Astrocyte of the hippocampus (primary cell): ENCODE data around the gene SRGAP2.
A peak's percentile ranks its signal among the peaks of the same experiment; 100 is the strongest.
"Not testable (repeated sequence)": the region's sequence is repeated elsewhere in the genome, so short reads cannot be mapped to it uniquely, and the experiment has no call there.

Source experiments
- DNase-seq: peaks from one replicate; pipeline ENCODE4 v3.0.0; 2011; ENCODE audit warnings: low read depth, low spot score

The SRGAP2 gene

DNA sequence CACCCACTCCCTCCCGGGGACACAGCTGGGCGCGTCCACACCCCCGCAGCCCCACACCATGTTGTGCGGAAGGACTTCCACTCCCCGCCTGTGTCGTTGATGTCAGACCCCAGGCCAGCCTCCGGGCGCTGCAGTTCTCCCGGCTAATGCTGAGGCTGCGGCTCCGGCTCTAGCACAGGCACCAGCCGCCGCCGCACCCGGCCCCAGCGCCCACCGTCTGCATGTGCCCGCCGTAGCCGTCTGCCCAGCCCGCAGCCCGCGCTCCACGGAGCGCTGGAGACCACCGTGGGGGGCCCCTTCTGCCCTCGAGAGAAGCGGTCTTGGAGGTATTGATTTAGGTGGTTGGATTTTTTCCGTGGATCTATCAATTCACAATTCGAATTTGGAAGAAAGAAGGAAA is 2.2 kb downstream of the SRGAP2 start:
- DNase-seq, result not testable (repeated sequence)

DNA sequence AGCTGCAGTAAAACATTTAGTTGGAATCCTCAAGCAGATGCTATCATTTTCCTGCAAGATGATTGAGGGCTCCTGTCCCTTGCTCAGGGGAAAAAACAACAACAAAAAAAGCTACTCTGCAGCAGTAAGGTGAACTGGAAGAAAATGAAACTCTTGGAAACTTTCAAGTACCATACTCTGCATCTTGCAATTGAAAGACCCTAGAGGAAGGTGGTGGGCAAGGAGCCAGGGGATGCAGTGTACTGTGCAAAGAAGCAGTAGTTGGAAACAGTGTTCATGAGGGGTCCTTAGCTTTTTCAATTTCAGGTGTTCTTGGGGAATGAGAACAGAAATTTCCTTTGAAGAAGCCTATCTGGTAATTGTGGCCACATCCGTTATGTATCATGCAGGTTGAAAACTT is 7.5 kb downstream of the SRGAP2 start:
- peak; percentile 0 for DNase-seq

DNA sequence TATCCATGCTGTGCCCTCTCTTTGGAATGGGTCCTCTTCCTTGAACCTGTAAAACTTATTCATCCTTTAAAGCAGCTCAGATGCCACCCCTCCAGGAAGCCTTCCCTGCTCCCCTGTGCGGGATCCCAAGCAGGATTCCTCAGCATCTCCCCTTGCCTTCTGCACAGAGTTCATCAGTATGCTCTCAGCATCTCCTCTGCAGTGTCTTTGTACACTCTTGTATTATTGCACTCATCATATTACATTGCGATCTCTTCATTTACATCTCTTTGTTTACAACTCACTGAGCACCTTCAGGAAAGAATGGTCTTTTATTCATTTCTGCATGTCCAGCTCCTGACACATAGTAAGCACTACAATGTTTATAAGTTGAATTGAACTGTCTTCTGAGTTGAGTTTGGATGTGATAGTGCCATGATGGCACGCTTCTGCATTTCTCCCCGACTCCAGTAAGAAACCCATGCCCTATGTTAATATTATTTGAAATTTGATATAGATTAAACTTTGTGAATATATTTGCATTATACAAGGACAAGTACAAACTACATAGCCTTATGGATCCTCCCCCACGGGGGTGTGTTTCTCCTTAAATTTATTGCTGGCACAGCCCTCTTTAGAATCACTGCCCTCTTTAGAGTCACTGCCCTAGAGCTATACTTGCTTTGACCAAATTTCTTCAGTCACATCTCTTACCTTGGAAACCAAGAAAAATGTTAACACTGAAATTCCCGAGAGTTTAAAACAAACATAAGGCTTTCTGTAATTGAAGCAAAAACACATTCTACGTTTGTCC is 12.5 kb downstream of the SRGAP2 start:
- DNase-seq, result not testable (repeated sequence)

DNA sequence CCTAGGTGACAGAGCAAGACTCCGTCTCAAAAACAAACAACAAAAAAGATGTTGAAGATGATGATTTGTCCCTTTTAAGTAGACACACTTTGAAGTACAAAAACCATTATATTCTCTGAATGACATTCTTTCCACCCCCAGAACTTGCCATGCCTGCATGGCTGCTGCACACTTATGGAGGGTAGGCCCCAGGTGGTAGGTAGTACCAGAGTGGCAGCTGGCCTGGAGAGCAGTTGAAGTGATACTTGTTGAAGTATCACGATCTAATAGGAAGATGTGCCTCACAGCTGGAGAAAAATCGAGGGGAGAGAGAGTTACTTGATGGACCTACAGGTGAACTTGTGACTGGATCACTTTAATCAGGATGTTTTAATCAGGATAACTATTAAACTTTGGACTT is 14.9 kb downstream of the SRGAP2 start:
- not testable (repeated sequence) for DNase-seq

DNA sequence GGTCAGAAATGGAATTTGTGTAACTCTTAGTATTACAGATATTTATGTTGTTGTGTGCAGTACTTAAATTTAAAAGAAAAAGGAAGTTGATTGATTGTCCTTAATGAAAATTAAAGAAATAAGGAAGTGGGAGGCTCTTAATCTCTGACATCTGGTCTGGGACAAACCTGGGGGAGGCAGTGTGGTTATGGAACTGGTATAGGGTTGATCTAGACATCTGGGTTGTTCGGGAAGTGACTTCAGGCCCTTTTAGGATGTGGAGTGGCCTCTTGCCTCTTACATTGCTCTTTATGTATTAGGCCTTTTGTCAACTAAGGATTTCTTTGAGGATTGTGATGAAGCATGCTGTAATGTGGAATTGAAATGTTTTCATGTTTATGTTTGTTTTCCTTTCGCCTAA is 15.4 kb downstream of the SRGAP2 start:
- not testable (repeated sequence) for DNase-seq

DNA sequence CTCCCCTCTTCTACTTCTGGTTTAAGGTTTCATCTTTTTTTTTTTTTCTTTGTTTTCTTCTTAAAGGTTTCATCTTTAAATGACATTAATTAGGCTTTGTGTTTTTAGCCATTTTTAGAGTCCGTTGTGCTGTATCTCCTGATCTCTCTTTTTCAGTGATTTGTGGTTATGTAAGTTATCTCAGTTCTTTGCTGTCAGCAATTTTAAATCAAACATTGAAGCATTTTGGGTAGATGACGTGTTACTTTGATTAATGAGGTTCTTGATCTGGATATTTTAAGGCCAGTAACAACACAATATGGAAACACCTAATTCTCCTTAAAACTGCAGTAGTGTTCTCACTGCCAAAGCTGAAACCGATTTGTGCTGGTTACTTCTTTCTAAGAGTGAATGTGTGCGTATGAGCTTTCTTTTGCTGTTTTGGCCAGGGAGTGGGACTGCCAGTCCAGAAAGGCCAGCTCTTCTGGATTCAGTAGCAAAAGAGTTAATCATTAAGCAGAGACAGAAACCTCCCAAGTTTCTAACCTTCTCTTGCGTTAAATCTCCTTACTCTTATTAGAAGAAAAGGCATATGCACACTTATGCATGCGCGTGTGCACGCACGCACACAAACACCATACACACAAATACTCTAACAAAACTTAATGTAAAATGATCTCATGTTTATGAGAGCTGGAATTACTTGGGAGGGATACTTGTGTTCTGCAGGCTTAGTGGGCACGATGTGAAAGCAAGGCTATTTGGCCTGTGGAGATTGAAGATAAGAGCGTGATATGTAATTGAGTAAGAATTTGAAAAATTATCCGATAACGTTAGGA is 16.4 kb downstream of the SRGAP2 start:
- not testable (repeated sequence) for DNase-seq

DNA sequence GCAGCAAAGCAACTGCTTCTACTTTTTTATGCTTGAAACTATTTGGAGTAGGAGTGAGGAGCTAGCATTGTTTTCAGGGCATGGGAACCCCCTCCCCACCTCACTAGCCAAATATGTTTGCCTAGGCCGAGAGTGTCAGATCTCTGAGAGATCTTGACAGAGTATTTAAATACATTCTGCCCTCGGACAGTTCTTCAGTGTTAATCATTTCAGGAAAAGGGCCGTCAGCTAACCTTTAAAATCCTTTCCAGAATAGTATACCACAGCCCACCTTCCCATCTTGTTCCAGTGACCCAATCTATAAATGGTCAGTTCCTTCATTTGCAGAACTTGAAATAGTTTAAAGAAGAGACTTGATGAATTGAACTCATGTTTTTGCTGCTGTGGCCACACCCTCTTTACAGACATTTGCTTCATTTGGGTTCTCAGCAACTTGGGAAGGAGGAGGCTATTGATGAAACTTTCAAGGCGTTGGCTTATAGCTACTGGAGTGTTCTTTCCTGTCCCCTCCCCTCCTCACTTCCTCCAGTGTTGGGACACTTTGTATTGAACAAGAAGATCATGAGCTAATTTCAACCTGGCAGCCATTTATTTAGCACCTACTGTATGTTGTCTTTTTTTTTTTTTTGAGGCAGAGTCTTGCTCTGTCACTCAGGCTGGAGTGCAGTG is 17.1 kb downstream of the SRGAP2 start:
- DNase-seq, result peak; percentile 6

DNA sequence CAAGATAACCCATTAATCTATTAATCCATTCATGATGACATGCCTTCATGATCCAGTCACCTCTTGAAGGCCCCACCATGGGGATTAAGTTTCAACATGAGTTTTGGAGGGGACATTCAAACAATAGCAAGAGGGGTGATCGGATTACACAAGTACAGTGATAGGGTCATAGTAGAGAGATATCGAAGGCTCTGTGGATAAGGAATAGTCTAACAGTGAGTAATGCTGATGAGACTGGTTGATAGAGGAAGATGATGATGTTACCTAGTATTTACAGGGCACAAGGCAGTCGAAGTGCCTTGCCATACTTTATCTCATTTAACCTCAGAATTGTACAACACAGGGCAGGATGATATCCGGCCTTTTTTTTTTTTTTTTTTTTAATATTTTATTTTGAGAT is 18.2 kb downstream of the SRGAP2 start:
- DNase-seq, result not testable (repeated sequence)

DNA sequence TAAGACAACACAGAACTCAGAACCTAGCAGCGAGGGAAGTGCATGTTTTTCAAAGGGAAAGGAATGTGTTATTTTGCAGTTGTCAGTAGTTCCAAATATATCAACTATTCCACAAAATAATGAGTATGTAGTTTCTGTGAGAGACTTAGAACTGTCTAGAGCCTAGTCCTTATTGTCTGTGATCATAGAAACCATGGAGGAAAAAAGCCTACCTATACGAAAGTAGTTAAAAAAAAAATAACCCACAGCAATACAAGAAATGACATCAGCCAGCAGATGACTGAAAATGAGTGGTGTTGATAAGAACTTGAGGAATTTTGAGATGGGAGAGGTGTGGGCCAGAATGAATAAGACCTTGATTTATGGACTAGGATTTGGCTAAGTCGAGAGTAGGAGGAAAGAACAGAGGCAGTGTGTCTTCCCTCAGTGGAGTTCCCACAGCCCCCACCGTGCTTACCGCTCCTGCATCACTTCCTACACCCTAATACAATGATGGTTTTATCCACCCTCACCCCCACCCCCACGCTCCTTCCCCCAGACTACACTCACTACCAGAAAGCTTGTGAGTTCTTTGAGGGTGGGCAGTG is 20.9 kb downstream of the SRGAP2 start:
- DNase-seq, result not testable (repeated sequence)

DNA sequence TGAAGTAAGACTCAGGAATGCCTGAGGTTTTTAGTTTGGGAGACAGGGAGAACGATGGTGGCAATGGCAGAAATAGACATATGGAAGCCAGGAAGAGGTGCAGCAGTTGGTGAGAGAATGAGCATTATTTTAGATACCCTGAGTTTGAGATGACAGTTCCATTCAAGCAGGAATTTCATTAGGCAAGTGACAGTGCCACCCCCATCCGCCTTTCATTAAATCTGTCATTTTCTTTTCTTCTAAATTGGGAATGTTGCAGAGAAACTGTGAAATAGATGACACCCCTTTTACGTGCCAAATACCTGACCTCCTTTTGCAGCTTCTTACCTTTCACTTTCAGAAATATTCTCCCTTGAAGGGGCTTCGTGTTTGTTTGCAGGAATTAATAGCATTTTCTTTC is 22.0 kb downstream of the SRGAP2 start:
- DNase-seq, result not testable (repeated sequence)

DNA sequence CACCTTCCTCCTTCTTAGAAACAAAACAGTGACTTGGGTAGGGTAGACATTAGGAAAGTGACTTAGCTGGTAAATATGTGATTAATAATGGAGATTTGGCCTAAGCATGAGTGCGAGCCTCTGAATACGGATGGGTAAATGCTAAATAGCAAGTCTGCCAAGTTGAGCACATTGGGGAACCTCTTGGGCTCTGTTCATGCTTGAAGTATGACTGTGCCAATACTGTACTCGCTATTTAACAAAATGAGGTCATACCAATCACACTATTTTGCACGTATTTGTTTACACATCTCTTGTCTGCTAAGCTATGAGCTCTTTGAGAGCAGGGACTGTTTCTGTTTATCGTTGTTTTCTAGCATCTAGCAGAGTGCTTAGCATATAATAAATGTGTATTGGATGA is 23.5 kb downstream of the SRGAP2 start:
- DNase-seq, result not testable (repeated sequence)

DNA sequence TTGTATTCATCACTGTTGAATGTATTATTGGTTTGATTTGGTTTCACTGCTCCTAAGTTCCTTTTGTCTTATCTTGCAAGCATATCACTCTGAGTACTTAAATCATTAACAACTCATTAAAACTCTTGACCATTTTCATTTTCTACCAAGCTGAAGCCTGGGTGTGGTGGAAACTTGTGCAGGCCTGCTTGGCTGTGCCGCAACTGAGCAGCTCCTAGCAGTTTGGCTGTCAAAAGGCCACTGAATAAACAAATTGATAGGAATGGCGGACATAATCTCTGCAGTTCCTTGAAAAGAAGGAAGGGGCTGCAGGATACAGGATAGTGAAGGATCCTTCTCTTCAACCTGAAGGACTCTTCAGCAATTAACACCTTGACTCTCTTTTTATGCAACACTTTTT is 25.9 kb downstream of the SRGAP2 start:
- not testable (repeated sequence) for DNase-seq

DNA sequence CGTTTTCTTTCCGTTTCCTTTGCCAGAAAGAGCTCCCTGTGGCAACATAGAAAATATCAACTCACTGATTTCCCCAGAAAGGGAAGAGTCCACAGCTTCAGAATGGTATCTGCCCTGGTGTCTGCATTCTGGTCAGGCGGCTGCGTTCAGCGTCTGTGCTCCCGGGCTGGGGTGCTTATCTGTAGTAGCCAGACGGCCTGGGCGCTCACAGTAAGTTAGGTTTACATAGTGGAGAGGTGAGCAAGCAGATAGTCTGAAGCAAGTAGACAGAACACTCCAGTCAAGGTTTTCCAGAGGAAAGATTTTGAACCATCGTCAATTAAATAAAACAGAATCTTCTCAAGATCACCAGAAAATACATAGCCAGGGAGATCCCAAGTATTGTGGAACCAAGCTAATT is 28.6 kb downstream of the SRGAP2 start:
- not testable (repeated sequence) for DNase-seq

DNA sequence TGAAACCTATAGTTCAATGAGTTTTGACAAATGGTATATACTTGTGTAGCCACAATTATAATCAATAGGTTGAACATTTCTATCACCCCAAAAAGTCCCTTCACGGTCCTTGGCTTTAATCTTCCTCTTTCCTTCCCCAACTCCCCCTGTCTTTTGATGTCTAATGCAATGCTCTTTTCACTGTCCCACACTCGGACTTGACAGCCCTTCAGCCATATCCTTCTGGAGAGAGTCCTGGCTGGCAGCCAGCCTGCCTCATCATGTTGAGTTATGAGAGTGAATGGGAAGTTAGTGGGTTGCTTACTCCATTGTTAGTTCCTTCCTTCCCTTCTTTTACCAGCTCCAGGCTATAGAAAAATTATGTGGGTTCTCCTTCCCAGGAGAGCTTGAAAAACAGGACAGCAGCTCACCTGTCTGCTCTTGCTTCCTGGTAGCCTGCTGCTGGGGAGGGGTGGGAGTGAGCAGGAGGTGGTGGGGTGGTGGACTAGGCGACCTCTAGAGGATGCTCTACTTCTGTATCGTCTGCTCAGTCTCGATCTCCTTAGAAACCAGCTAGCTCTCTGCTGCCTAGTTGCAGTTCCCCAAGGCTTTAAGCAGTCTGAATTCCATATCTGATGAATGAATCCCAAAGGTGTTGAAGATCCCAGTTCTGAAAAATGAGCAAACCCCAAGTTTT is 29.8 kb downstream of the SRGAP2 start:
- not testable (repeated sequence) for DNase-seq

DNA sequence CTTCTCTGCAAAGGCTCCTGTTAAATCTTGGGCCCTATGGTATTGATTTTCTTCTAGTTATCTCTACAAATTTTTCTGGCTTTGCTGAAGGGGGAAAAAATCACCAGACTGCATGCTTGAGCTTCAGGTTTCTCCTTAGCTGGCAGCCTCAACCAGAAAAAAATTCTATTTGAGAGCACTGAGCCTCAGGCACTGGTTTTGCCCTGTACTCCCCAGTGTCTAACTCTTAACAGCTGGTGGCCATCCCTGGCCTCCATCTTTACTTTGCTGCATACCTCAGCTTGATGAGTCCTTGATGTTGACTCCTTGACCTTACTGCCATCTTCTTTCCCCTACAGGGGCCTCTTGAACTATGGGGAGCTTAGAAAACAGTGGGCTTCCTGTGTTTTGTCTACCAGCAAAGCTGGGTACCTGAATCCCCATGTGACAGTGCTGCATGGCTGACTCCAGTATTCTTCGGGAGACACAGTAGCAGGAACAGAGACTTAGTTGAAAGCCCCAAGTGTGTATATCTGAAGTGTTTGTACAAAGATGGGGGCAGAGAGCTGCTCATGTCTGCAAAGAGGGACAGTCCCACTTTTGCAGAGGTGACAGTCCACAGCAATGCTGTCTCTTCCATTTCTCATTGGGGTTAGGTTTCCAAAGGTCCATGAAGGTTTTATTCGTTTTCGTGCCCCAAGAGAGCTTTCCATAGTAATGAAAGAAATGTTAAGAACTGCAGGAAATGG is 31.0 kb downstream of the SRGAP2 start:
- not testable (repeated sequence) for DNase-seq

DNA sequence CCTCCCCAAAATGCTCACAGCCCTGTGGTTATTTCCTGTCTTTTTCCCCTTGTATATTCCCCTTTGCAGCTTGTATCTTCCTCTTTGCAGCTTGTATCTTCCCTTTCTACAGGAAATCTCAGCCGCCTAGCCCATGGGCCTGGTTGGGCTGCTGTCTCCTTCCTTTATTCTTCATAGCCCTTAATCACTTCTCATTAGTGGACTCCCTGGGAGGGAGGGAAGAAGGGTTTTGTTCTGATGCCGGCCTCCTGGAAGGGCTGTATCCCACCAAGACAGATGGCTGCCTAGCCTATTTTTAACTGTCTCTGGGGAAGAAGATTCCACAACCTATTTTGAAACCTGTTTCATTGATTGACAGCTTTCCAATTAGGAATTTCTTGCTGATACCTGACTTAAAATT is 31.8 kb downstream of the SRGAP2 start:
- DNase-seq, result not testable (repeated sequence)

DNA sequence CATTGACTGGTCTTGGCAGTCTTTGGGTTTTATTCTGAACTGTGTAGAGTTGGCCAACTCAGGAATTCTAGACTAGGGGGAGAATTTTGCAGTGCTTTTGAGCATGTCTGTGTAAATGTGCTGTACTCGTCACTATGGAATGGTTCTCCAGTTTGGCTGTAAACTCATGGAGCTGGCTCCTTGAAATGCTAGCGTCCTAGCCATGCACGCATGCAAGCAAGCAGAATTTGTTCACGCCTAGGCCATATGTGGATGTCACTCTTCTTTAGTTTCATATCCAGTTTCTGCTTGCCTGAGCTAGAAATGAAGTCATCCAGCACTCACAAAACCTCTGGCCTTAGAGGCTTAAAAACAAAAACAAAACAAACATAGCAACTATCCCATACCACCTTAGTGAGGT is 36.9 kb downstream of the SRGAP2 start:
- not testable (repeated sequence) for DNase-seq

DNA sequence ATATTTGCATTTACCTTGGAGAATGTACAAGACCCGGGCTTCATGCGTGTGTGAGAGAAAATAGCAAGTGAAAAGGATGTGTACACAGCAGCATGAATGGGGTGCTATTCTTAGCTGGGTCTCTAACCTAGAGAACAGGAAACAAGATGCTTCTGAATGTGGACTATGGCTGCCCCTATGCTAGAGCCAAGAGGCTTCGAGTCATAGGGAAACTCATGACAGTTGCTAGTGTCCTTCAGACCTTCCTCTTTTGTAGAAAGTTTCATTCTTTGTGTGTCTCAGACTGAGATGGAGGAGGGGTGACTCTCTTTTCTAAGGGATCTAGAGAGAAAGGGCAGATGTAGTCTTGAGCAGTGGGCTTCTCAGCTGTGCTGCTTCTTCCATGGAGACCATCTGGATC is 40.0 kb downstream of the SRGAP2 start:
- DNase-seq, result not testable (repeated sequence)

DNA sequence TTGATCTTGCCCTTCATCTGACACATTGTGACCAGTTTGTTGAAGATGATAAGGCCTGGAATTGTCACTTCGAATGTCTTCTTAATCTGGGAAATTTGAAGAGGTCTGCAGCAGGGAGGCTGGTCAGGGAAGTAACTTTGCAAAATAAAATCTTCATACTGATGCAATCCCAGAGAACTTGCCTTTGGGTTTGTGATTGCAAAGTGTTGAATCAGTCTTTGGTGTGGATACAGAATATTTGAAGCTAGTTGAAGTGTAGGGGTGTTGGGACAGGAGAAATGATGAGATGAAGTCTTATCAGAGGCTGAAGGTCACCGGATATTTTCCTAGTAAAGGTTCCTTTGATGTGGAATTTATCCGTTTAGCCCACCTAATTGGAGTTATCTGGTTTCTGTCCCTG is 42.1 kb downstream of the SRGAP2 start:
- DNase-seq, result not testable (repeated sequence)

DNA sequence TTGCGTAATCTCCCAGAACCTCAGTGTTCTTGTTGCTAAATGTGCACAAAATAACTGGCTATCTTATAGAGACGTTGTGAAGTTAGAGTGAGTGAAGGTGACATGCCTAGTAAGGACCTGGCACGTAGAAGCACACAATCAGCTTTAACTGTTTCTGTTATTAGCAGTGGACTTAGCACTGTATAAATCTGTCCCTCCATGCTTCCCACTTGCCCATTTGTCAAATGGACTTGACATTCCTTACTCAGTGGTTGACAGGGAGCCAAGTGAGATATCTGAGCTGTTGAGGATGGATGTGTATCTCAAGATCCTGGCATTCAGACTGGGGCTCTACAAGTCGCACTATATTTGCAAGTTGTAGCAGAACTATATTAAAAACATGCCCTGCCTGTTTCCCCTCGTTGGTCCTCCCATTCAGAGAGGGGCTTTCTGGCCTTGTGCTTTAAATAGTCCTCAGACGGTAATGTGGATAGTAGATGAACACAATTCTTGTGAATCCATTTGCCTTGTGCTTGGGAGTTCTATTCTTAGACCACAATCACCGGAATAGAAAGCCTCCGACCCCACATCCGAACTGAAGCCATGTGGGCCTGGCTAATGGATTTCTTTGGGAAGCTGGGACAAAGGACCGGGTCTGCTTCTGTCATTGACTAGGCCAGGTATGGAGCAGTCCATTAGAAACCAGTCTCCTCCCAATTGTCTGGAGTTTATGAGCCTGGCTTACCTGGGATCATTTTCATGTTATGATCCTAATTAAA is 43.0 kb downstream of the SRGAP2 start:
- not testable (repeated sequence) for DNase-seq
